Measurements from ENCODE around the gene VDR.

The VDR gene

DNA sequence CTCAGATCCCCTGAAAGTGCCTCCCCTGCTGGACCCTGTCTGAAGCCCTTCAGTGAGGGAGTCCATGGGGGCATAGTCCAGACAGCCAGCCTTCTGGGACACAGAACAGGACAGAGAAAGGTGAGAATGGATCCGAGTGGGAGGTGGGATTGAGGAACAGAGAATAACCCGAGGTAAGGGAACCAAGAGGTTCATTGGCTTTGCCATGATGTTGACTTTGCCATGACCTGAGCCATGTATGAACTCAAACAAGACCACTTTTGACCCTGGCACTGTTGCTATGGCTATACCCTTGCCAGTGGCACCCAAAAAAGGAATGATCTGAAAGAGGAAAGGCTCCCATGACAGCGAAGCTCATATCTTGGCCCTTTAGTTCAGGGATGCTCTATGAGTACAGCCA is 22.6 kb upstream of the VDR start:
- DNase-seq, result no peak

DNA sequence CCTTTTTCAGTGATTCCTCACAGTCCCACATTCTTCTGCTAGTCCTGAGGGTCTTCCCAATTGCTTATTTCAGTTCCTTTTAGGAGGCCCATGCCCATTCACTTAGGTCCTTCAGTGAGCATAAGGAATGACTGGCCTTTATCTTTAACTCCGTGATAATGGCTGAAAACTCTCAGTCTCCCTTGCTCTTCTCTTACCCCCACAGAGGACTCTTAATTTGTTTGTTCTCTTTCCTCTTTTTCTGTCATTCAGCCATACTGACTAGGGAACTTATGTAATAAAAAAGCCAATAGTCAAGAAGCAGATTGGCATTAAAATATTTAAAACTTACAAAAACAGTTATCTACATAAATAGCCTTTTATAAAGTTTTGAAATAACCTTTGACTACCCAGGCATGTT is 17.1 kb upstream of the VDR start:
- DNase-seq, result no peak

DNA sequence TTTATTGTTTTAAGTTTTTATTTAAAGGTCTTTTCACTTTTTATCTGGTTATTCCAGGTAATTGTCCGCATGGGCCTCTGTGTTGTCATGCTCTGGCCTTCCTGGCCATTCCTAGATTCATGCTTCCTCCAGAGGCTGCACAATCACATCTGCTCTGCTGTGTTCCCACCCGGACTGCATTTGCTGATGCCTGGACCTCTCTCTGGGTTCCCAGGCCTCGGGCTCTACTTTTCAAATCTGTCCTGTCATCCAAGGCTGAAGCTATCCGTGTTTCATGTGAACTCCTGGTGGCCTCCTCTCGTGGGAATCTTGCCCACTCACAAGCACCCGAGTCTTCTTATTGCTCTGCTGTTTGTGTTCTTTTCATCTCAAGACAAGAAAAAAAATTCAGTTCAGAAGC is 16.1 kb upstream of the VDR start:
- DNase-seq, result no peak

DNA sequence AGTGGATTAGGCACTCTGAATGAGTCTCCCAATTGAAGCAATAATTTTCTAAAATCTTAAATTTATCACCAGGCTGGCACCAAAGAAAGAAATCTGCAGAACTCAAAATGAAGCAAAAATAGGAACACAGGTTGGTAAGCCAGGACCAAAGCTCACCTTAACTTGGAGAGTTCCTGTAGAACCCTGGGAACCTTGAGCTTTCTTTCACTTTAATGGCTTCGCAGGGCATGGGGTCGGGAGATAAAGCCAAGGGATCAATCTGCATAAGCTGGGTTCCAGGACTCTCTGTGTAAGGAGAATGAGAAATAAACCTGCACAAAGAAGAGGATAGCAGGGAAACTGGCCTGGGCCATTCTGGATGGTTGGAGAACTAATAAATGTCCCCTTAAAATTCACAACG is 8.3 kb upstream of the VDR start:
- no peak for DNase-seq

DNA sequence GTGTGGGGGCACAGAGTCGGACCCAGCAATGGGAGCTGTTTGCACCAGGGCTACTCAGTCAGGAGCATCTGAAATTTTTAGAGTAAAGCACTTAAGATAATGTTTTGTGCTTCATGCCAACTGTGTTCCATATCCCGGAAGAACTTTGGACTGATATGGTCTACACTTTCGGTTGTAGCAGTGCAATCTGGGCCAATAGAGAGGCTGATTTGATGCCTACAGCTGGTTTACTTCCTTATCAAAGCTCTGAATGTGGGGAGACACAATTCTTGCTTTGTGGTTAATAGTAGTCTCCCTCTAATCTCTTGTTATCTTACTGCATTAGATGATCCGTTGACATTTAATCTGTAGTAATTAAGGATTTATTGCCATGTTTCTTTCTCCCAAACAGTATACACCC is 7.8 kb upstream of the VDR start:
- no peak for DNase-seq

DNA sequence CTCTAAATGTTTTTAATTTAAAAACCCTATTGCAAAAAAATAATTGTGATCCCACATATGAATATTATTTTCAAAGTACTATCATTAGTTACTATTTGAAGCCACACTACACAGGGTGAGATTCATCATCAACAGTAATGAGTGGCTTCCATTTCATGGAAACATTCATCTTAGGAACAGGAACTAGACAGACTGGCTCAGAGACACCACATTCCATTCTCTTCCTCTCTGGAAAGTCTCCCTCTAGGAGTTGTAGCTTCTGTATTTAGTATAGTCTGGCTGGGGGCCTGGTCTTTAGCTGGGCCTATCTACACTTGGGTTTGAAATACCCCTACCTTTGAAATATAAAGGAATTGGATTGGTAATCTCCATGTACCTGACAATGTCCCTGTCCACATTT is 6.2 kb upstream of the VDR start:
- no peak for DNase-seq

DNA sequence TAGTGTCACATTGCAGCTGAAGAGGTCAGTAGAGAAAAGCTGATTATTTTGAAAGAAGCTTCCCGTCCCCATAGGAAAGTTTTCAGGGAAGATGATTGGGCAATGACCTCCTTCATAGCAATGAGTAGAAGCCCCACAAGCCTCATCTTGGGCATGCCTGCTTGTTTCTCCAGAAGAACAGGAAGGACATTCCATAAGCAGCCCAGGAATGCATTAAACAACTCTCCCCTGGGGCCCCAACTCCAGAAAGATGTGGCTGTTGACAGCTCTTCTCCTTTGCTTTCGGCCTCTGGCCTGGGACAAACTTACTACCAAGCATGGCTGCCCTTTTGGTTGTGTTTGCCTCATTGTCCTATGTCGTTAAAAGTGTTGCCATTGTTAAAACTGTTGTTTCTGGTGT is 5.7 kb upstream of the VDR start:
- no peak for DNase-seq

DNA sequence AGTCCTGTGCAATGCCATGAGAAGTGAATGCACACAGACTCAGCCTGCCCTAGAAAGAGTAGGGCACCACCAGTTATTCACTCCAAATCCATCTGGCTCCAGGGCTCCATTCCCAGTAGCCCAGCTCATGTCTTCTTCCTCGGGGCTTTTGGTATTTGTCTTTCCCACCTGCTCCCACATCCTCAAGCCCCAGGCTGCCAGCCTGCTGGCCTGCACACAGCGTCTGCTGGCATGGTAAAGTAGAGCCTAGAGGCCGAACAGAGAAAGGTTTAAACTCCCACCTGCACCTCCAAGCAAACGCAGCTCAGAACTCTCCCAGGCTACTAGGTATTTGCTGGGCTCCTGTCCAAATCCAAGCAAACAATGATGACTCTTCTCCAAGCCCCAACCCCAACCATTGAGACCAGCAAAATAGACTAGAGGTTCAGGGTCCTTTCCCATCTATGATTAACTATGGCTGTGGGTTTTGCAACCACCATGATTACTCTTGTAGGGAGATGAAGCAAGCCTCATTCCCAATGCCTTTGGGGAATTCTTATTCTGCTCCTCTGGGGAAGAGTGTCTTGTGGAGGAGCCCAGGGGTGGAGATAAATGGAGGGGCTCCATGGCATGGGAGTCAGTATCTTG is 5.2 kb upstream of the VDR start:
- DNase-seq, result no peak

DNA sequence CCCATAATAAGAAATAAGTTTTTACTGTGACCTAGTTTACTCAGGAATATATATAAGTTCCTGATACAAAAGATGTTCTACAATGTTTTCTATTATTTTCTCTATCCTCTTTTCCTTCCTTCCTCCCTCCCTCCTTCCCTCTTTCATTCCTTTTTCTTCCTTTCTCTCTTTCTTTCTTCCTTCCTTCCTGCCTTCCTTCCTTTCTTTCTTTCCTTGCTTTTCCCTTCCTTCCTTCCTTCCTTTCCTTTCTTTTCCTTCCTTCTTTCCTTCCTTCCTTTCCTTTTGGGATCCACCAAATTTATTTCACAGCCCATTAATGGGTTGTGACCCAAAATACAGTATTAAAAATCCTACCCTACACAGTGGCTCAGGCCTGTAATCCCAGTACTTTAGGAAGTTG is 3.9 kb upstream of the VDR start:
- DNase-seq, result no peak

DNA sequence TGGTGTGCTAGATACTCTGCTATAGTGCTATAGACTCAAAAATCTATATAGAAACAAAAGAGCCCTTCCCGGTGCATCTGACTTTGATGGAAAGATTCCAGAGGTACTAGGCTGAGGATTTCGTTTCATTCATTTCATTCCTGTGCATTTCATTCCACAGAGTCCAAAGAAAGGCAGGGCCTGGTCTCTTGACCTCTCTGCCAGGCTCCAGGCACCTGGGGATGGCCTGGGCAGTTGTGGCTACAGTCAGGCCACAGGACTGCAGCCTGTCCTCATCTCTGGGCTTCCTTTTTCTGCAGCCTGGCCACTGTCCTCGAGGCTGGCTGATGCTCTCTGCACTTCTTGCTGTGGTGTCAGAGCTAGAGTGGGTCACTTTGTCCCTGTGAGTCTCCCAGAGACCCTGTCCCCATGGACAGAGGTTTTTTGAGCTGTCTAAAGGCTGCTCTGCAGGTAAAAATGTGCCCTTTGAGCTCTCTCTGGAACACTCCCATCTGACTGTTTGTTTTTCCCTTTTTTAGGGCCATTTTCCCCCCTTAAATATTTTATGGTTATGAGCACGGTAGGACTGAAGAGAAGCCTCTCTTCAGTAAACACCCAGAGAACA is 3.2 kb upstream of the VDR start:
- DNase-seq, result no peak

DNA sequence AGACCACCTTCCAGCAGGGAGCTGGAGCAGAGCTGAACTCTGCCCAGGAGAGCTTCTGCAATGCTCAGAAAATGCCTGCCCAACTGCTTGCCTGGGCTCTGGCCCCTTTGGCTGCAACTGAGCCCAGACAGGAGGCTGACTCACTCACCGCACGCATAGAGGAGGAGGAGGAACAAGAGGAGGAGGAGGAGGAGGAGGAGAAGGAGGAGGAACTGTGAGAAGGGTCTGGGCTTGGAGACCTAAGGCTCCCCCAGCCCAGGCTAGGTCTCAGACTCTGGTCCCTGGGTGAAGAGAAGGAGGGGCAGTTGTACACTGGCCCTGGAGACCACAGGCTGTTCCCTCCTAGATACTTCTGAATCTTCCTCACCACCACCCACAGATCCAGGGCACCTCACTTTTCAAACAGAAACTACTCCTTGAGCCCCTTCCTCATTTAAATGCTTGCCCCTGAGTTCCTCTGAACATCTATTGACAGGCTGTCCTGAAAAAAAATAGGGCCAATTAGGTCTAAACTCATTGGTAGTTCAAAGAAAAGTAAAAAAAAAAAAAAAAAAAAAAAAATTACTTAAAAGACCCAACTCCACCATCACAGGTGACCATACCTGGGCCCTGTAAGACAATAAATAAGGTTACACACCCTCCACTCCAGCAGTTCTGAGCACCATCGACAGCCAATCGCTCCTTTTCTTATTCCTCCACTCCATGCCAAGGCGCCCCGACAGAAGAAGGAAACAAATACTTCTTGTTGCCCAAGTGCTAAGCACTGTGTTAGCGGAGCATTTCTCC is 674 bp downstream of the VDR start:
- no peak for DNase-seq

DNA sequence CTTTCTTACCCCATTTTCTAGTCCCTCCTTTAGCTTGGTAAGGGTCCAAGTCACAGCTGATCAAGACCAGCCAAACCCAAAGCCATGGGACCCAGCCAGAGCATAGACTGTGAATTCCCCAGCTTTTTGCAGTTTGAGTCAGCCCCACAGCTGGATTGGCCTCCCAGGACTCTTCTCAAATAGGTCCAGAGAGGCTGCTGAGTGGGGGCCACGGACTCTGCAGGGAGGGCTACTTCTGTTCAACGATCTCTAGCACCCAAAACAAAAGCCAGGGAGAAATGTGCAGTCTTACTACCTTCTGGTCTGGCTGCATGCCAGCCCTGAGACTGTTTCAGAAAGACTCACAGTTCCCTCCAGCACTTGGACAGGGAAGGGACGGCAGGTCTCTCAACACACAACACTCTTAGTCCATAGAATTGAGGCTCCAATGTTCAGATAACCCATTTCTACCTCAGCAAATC is 1.6 kb downstream of the VDR start:
- DNase-seq, result no peak

DNA sequence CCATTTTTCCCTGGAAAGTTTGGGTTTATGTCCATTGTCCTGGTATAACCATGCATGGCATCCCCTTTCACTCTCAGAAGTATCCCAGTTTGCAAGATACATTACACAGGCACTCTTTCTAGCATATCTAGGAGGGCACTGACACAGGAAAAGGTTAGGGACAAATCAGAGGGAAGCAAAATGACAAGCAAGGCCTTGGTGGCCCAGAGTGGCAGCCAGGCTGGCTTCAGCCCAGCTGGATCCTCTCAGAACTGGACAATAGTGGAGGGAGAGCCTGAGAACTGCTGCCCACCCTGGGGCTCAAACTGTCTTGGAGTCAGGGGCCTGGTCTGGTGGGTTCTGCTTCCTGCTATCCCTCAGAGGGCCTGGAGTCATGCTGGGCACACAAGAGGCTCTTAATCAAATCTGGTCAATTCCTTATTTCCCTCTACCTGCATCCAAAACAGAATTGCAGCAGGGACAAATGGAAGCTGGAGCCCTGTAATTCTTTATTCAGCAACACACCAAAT is 2.6 kb downstream of the VDR start:
- no peak for DNase-seq

DNA sequence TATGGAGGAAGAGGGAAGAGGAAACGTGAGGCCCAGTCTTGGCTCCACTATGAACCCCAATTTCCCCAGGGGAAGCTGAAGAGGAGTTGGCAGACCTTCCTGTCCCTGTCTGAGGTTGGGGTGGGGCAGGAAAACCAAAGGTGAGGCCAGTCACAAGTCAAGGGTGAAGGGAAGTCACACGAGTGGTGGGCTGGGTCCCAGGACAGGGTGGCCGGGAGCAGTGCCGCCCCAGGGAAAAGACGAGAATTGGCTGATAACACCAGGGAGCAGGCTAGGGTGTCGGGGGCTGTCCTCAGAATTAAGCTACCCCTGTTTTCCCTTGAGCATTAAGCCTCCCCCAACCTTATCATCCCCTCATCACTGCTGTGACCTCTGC is 3.1 kb downstream of the VDR start:
- no peak for DNase-seq

DNA sequence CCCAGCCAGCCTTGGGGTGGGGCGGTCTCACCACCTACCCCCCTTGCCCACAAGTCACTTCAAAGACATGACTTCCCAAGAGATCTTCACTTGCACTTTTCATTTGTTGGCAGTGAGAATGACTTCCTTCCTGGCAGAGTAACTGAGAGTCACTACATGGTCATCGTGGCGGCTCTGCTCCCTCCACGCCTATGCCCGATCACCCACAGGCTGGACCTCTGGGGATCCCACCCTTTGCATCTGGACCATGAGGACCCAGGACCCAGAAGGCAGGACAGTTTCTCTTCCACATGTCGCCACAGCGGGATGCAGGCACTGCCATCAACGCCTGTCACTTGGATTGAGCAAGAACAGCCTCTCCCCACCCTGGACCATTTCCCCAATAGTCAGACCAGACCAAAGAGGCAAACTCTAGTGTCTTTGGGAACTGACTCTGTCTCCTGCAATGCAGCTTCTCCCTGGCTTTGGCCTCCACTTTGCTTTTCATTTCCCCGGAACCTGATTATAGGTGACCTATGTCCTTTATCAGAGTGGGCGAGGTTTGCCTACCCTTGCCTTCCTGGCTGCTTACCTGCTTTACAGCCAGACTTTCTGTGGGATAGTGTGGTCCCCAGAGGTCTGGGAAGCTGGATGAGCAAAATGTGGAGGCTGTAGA is 3.6 kb downstream of the VDR start:
- no peak for DNase-seq

DNA sequence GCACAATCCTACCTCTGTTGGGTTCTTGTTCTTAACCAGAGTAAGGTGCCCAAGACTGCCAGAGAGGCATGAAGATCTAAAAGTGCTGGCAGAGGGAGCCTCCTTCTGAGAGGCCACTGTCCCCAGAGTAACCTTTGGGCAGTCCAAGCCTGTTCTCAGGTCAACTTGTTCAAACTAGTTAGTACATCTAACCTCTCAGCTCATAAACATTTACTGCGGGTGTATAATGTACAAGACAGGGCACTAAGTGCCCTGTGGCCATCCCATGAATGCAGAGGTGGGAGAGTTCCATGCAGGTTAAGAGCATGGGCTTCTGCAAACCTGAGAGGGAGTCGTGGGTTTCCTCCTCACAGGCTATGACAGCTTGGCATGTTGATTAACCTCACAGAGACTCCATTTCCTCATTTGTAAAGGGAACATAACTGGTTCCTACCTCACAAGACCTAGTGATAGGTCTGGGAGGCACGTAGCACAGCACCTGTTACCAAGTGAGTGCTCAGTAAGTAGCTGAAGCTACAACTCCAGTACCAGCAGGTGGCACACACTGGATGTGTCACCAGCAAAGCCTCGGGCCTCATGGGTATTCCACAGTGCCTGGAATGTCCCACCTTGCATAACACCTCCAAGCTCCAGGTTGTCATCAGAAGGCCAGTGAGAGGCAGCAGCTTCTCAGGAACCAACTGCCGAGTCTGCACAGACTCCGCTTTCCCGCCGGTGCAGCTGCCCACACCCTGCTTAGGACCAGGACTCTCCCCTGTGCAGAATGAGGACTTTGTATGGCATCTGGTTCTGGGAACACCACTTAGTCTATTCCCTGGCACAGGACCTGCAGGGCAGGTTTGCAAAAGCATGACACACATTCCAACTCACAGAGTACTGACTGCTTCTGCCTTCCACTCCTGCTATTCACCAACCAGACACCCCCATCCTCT is 4.4 kb downstream of the VDR start:
- no peak for DNase-seq

DNA sequence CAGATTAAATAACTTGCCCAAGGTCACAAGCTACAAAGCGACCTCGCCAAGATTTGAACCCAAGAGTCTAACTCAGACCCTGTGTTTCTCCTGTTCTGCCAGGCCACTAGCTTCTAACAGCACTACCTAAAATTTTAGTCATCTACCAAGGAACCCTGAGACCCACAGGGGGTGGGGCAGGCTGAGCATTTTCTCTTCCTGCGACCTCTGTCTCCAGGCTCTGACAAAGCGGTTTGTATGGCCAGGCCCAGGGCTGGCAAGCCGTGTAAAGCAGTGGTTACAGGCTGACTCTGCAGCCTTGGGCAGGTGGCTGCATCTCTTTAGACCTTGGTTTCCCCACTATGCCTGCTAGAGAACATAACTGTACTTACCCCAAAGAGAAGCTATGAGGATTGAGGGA is 5.3 kb downstream of the VDR start:
- DNase-seq, result no peak

DNA sequence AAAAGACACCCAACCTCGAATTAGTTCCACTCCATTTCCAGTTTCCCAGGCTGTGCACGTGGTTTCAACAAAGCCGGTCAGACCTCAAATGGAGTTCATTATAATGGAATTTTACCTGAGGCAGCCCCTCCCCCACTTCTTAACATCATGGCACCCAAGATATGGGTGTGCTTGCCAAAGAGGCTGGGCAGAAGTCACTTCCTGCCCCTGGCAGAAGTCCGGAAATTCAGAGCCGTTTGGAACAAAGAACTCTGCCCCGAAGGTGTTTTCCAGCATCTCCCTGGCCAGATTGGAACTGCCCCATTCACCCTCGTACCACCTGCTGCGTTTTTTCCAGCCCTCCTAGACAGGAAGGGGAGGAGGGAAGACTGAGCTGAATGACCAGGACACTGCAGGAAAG is 8.2 kb downstream of the VDR start:
- no peak for DNase-seq

DNA sequence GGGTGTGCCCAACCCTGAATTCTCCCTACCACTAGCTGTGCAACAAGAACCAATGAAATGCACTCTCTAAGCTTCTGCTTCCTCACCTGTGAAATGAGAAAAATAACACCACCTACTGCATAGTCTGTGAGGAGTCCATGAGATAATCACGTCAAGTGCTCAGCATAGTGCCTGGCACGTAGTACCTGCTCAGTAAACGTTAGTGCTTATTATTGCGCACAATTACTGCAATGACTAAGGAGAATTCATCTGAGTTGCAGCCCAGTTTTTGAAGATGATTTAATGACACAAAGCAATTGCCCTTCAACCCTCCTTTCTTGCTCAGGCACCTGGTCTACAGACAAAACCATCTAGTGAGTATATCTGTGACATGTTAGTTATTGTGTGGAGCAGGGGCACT is 8.8 kb downstream of the VDR start:
- DNase-seq, result no peak

DNA sequence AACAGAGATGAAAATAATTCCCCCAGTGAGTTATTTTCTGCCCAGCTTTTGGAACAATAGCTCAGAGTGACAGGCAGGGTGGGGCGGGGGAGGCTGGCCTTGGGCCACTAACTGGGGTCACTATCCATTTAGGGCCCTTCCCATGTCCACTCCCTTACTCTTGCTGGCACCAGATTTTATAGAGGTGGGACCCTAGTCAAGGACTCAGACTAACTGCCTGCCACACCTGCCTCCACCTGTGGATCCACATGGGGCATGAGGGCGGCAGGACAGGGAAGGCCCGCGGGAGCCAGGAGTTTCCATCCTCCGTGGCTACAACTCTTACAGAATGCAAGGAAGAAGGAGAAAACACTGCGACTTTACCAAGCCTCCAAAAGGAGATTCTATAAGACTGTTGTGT is 10.1 kb downstream of the VDR start:
- DNase-seq, result no peak

DNA sequence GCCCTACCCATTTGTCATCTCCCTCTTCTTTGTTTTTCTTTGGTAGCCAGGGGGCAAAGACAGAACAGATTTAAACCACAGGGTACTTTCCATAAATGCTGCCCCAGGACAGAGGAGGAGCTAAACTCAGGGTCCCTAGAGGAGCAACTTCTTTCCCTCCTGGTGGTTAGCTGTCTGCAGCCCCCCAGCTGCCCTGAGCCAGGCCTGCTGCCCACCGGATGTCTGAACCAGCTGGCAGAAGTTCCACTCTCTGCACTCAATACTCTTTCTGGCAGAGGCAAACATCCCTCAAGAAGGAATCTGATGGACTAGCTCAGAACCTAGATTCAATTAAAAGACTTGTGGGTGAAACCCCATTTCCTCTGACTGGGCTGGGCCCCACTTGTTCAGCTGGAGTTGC is 10.7 kb downstream of the VDR start:
- no peak for DNase-seq

DNA sequence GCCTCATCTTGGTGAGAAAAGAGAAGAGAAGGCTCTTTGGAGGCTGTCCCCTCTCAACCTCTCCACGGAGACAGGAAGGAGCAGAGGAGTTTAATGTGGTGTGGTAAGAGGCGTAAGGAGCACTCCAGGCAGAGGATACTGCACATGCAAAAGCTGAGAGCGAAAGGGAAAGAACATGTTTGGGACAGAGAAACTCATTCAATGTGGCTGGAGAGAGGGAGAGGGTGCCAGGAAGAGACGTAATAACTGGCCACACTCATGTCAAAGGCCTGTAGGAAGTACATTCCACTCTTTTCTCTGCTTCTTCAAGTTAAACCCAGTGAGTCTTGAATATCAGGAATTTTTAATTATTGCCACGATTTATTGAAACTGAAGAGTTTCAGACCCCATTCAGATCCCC is 12.0 kb downstream of the VDR start:
- DNase-seq, result no peak

DNA sequence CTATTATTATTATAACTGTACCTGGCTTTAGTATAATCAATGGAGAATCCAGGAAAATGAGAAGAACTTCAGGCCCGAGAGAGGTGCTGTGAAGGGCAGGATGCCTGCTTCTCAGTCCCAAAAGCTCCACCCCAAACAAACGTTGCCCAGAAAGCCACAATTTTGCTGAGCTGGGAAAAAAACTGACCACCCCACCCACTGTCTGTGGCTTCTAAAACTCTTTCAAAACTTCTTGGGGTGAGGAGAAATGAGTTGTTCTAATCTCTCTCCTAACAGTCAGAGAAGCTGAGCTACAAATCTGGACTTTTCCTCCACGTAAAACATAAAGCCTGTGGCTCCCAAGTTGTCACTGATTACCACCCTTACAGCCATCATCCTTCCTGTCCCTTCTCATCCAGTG is 13.4 kb downstream of the VDR start:
- DNase-seq, result no peak

Measured in NCI-H2107 (cell line).